SIG-M5 (cell line): ENCODE data around the gene IFNA7.
A peak's percentile ranks its signal among the peaks of the same experiment; 100 is the strongest.
"Not testable (repeated sequence)": the region's sequence is repeated elsewhere in the genome, so short reads cannot be mapped to it uniquely, and the experiment has no call there.

Experiments
- DNase-seq: peaks from one replicate; lab custom pipeline; 2025; lab: John Stamatoyannopoulos, UW

The IFNA7 gene

DNA sequence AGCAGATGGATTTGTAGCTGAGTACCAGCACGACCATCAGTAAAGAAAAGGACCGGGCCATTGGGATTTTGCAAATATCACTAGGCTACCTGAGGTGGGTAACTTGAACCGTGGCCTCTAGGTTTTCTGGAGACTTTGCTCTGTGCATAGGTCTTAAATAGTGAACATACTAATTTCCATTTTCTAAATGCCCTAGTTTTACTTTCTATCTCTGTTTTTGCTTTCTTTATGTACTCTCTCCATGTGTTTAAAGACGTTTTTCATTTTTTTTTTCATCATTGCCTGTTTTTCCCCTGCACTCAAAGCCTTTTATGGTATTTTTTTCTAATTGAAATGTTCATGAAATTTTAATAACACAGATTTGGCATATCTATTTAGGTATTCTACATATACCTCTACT is at the start of gene IFNA7:
TSS of gene IFNA7 (minus strand) at position 101 of the 400 bp plus-strand sequence. CDS start at position 61, 40 bp downstream.
- DNase-seq: not testable (repeated sequence)

DNA sequence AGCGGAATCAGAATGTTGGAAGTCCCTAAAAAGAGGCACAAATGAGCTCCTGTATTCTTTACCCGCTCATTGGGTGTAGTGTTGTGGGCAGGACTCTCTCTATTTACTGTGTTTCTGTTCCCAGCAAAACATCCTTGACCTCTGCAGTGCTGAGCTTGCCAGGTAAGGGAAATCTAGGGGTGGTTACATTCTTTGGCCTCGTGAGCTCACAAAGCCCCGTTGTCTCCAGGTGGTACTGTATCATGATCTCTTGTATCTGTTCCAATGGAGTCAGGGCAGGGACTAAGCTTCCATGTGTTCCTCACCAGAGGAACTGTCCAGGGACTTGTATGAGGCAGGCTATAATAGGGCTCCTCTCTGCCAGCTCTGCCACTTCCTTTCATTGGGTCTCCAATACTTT is 49.6 kb upstream of the IFNA7 start:
- no peak for DNase-seq

DNA sequence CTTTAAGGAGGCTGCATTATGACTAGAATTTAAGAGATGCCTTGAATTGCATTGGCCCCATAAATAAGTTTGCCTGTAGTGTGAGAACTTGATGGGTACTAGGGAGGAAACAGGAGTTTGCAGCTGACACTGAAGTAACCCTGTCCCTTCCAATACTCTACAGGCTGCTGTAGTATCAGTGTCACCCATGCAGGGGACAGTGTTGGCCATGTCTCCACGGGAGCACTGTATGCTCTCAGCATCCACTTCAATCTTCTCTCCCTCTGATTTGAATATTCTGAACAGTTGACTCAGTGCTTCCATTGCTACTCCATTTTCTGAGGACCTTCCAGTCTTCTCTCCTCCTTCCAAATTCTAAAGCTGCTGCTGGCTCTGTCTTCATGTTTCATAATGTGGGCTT is 49.2 kb upstream of the IFNA7 start:
- no peak for DNase-seq

DNA sequence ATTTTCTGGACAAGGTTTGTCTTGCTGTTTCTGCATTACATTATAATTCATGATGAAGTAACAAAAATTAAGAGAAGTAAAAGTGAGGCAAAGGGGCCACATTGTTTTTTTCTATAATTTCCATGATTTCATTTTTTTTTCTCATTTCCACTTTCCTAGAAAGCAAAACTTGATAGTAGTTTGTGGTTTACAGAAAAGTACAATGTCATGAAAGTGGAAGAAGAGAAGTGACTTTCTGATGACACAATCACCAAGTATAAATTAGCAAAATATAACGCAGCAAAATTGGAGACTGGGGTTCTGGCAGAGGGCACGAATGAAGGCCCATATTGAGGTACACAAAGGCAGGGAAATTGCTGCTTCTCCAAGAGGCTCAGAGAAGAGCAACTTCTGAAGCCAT is 42.8 kb upstream of the IFNA7 start:
- DNase-seq: no peak

DNA sequence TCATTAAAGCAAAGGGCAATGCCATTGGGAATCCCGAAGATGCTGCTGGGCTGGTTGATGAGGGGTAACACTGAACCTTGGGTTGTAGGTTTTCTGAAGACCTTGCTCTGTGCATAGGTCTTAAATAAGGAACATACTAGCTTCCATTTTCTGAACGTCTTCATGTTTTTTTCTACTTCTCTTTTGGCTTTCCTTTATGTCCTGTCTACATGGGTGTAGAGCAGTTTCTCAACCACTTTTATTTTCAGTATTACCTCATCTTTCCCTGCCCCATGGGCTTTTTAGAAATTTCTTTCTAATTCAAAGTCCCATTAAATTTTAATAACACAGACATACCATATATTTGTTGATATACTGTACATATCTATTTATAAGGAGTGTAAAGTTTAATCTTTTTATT is 37.9 kb upstream of the IFNA7 start, which contains the start of gene IFNA14:
TSS of gene IFNA14 (minus strand) at position 95 of the 400 bp plus-strand sequence. CDS start at position 25, 70 bp downstream.
- no peak for DNase-seq

DNA sequence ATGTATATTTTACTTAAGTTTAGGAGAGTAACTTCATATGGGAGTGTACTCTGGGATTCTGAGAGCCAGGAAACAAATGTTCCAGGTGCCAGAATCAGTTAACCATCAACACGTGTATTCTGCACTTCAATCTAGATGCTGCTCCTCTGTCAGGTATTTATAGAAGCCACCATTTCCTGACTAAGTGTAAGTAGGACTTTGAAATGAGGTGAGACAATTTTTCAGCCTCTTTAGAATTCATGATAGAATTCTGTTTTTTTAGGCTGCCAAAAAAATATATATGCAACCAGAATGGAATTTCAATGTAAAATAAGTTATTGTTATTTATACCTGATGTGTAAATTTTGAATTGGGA is 34.3 kb upstream of the IFNA7 start:
- DNase-seq: not testable (repeated sequence)

DNA sequence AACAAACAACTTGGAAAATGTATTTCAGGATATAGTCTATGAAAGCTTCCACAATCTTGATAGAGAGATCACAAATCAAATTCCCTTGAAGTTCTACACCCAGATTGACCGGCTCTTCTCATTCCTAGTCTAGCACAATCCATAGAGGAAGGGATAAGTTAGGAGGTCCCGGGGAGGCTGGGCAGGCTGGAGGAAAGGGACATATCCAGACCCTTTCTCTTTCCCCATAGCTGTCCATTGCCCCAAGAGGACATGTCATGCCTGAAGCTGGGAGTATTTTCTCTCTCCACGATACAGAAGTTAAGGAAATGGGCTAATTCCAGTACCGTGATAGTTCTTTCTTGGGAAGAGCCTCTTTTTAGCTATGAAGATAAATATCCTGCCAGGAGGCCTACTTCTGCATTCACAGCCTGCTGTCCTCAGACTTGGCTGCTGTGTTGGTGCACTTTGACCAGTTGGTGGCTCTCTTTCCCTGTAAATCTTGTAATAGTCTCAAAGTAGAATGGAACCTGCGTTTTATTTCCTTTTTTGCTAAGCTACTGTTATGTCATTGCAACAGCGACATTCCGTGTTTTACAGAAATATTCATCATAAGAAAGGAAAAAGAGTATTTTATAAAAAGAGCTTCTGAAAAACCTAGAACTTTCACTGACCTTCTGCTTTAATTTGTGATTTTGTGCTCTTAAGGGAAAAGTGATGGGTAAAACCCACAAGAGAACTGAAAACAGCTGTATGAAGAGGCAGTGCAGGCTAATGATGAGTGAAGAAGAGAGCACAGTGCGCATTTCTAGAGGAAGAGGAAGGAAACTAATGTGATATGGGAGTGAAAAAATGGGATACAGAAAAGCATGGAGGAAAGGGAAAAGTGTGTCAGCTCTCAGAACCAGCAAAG is 33.7 kb upstream of the IFNA7 start:
- DNase-seq: peak; percentile 25

DNA sequence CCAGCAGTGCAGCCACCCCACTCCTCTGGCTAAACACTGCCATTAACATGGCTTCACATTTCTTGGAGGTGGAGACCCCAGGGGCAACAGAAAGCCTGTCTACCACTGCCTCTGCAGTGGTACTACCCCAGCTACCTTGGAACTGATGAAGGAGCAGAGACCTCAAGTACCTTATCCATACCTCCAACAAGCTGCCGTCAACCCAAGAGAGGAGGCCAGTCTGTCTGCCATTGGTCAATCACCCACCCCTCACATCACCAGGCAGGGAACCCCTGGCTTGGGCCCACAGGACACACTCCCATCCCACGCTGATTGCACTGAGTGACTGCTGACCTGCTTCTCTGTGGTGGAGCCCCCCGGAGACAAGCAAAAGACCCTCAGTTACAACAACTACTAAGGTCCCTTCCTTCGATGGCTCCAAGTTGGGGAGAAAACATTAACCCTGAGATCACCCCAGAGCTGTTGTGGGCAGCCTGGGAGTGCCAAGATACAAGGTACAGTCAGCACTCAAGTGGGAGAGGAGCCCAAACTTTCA is 32.2 kb upstream of the IFNA7 start:
- DNase-seq: no peak

DNA sequence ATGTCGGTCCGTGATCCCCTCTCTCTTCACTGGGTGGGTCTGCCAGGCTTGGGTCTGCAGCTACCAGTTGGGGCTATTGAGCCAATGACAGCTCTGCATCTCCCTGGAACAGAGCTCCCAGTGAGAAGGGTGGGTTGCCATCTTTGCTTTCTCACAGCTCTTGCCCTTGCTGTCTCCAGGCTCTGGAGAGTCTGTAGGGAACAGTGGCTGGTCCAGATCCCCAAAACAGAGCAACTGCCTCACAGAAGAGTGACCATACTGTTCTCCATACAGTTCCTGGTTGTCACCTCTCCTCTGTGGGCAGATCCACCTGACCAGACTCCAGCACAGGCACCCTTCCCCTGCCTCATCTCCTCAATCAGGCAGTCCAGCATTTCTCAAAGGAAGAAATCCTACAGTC is 31.3 kb upstream of the IFNA7 start:
- DNase-seq: no peak

DNA sequence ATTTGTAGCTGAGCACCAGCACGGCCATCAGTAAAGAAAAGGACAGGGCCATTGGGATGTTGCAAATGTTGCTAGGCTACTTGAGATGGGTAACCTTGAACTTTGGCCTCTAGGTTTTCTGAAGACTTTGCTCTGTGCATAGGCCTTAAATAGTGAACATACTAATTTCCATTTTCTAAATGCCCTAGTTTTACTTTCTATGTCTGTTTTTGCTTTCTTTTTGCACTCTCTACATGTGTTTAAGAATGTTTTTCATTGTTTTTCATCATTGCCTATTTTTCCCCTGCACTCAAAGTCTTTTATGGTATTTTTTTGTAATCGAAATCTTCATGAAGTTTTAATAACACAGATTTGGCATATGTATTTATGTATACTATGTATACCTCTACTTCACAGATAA is 26.1 kb upstream of the IFNA7 start, which contains the start of gene IFNA17:
TSS of gene IFNA17 (minus strand) at position 101 of the 400 bp plus-strand sequence. CDS start at position 52, 49 bp downstream.
- no peak for DNase-seq

DNA sequence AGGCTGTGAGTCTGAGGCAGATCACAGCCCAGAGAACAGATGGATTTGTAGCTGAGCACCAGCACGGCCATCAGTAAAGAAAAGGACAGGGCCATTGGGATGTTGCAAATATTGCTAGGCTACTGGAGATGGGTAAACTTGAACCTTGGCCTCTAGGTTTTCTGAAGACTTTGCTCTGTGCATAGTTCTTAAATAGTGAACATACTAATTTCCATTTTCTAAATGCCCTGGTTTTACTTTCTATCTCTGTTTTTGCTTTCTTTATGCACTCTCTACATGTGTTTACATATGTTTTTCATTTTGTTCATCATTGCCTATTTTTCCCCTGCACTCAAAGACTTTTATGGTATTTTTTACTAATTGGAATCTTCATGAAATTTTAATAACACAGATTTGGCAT is 15.2 kb upstream of the IFNA7 start, which contains the start of gene IFNA16:
TSS of gene IFNA16 (minus strand) at position 101 of the 400 bp plus-strand sequence. CDS start at position 95, 6 bp downstream.
- DNase-seq: not testable (repeated sequence)

DNA sequence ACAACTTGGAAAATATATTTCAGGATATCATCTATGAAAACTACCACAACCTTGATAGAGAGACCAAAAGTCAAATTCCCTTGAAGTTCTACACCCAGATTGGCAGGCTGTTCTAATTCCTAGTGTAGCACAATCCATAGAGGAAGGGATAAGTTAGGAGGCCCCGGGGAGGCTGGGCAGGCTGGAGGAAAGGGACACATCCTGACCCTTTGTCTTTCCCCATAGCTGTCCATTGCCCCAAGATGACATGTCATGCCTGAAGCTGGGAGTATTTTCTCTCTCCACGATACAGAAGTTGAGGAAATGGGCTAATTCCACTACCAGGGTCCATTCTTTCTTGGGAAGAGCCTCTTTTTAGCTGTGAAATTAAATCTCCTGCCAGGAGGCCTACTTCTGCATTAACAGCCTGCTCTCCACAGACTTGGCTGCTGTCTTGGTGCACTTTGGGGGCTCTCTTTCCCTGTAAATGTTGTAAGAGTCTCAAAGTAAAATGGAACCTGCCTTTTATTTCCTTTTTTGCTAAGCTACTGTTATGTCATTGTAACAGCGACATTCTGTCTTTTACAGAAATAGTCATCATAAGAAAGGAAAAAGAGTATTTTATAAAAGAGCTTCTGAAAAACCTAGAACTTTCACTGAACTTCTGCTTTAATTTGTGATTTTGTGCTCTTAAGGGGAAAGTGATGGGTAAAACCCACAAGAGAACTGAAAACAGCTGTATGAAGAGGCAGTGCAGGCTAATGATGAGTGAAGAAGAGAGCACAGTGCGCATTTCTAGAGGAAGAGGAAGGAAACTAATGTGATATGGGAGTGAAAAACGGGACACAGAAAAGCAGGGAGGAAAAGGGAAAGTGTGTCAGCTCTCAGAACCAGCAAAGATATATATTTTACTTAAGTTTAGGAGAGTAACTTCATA is 11.7 kb upstream of the IFNA7 start:
- DNase-seq: not testable (repeated sequence)

DNA sequence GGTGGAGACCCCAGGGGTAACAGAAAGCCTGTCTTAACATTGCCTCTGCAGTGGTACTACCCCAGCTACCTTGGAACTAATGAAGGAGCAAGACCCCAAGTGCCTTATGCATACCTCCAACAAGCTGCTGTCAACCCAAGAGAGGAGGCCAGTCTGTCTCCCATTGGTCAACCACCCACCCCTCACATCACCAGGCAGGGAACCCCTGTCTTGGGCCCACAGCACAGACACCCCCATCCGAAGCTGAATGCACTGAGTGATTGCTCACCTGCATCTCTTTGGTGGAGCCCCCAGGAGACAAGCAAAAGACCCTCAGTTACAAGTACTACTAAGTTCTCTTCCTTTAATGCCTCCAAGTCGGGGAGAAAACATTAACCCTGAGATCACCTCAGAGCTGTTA is 10.2 kb upstream of the IFNA7 start:
- not testable (repeated sequence) for DNase-seq

DNA sequence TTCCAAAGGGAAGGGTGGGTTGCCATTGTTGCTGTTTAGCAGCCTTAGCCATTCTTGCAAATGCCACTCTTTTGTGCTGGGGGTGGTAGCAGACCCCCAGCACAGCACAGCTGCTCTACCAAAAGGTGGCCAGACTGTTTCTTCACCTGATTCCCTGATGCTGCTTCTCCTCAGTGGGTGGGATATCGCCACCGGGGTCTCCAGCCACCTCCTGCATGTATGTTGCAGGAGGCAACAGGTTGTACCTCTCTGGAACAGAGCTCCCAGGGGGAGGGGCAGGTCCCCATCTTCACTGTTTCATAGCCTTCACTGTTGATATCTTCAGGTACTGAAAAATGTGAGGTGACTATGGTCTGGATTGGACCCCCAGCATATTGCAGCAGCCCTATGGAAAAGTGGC is 8.8 kb upstream of the IFNA7 start:
- not testable (repeated sequence) for DNase-seq

DNA sequence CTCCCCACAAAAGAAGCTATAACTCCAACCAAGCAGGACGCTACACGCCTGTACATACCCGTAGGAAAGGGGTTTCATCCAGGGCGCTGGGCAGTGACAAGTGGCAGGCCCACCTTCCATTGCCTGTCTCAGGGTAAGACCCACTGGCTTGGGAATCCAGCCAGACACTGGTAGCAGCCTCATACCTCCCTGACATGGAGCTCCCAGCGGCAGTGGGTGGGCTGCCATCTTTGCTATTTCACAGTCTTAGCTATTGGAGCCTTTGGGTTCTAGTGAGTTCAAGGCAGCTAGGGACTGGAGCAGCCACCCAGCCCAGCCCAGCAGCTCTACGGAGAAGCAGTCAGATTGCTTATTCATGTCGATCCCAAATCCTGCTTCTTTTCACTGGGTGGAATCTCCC is 8.3 kb upstream of the IFNA7 start:
- DNase-seq: no peak

DNA sequence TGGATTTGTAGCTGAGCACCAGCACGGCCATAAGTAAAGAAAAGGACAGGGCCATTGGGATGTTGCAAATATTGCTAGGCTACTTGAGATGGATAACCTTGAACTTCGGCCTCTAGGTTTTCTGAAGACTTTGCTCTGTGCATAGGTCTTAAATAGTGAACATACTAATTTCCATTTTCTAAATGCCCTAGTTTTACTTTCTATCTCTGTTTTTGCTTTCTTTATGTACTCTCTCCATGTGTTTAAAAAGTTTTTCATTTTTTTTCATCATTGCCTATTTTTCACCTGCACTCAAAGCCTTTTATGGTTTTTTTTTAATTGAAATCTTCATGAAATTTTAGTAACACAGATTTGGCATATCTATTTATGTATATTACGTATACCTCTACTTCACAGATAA is 5.0 kb upstream of the IFNA7 start, which contains the start of gene IFNA10:
TSS of gene IFNA10 (minus strand) at position 101 of the 400 bp plus-strand sequence. CDS start at position 55, 46 bp downstream.
- DNase-seq: not testable (repeated sequence)

DNA sequence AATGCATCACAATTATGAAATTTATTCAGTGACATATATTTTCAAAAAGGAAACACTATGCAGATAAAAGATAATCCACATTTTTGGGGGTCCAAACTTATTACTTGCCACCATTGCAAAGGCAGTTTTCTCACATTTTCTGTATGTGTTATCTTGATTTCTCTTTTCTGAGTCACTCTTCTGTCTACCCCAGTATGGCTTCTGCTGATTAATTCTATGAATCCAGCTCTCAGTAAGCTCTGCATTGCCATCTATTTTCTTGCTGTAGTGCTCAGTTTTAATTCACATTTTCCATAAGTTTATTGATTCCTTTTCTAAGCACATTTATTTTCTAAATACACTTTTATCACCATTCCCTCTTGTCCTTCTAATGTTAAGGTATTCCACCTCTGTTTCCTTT is 3.2 kb upstream of the IFNA7 start:
- DNase-seq: no peak

DNA sequence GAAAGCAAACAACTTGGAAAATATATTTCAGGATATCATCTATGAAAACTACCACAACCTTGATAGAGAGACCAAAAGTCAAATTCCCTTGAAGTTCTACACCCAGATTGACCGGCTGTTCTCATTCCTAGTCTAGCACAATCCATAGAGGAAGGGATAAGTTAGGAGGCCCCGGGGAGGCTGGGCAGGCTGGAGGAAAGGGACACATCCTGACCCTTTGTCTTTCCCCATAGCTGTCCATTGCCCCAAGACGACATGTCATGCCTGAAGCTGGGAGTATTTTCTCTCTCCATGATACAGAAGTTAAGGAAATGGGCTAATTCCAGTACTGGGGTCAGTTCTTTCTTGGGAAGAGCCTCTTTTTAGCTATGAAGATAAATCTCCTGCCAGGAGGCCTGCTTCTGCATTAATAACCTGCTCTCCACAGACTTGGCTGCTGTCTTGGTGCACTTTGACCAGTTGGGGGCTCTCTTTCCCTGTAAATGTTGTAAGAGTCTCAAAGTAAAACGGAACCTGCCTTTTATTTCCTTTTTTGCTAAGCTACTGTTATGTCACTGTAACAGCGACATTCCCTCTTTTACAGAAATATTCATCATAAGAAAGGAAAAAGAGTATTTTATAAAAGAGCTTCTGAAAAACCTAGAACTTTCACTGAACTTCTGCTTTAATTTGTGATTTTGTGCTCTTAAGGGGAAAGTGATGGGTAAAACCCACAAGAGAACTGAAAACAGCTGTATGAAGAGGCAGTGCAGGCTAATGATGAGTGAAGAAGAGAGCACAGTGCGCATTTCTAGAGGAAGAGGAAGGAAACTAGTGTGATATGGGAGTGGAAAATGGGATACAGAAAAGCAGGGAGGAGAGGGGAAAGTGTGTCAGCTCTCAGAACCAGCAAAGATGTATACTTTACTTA is 6.9 kb downstream of the IFNA7 start:
- DNase-seq: not testable (repeated sequence)

DNA sequence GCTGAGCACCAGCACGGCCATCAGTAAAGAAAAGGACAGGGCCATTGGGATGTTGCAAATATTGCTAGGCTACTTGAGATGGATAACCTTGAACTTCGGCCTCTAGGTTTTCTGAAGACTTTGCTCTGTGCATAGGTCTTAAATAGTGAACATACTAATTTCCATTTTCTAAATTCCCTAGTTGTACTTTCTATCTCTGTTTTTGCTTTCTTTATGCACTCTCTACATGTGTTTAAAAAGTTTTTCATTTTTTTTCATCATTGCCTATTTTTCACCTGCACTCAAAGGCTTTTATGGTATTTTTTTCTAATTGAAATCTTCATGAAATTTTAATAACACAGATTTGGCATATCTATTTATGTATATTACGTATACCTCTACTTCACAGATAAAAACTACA is 14.5 kb downstream of the IFNA7 start, which contains the start of gene IFNA4:
TSS of gene IFNA4 (minus strand) at position 101 of the 400 bp plus-strand sequence. CDS start at position 45, 56 bp downstream.
- DNase-seq: not testable (repeated sequence)
